ENCODE results near the gene ARL10. TPM values are rescaled to one million over a fixed set of nuclear protein-coding genes. Genes with fewer than 3 reads are reported as not detected.

Gene ARL10
- total RNA-seq, 1 experiment from 2014 or later, result 0.05 TPM

DNA sequence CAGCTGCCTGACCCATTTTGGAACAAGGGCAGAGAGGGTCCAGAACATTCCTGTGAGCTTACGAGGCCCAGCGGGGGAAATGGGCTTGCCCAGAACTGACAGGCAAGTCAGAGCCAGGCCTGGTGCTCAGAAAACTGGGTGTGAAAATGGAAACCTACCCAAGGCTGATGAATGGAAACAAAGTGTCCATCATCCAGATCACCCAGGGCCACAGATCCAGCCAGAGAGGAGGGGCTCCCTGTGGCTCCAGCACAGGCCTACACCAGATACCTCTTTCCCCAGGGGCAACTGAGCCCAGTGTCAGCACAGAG lies 47.9 kb downstream of the ARL10 start (continued):
- TF ChIP-seq, protein P1, sequence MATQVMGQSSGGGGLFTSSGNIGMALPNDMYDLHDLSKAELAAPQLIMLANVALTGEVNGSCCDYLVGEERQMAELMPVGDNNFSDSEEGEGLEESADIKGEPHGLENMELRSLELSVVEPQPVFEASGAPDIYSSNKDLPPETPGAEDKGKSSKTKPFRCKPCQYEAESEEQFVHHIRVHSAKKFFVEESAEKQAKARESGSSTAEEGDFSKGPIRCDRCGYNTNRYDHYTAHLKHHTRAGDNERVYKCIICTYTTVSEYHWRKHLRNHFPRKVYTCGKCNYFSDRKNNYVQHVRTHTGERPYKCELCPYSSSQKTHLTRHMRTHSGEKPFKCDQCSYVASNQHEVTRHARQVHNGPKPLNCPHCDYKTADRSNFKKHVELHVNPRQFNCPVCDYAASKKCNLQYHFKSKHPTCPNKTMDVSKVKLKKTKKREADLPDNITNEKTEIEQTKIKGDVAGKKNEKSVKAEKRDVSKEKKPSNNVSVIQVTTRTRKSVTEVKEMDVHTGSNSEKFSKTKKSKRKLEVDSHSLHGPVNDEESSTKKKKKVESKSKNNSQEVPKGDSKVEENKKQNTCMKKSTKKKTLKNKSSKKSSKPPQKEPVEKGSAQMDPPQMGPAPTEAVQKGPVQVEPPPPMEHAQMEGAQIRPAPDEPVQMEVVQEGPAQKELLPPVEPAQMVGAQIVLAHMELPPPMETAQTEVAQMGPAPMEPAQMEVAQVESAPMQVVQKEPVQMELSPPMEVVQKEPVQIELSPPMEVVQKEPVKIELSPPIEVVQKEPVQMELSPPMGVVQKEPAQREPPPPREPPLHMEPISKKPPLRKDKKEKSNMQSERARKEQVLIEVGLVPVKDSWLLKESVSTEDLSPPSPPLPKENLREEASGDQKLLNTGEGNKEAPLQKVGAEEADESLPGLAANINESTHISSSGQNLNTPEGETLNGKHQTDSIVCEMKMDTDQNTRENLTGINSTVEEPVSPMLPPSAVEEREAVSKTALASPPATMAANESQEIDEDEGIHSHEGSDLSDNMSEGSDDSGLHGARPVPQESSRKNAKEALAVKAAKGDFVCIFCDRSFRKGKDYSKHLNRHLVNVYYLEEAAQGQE (IDR thresholded peaks at IDR 0.05; ENCODE audit: low read depth), result no peak
- TF ChIP-seq POLR2A (IDR thresholded peaks at IDR 0.05; ENCODE audit: borderline replicate concordance, extremely low read depth, insufficient read depth, insufficient read length), result no peak
- no peak for TF ChIP-seq EZH2 (IDR thresholded peaks at IDR 0.05)
- no peak for TF ChIP-seq SRF (IDR thresholded peaks at IDR 0.05; ENCODE audit: low read depth)
- no peak for TF ChIP-seq POLR2AphosphoS5 (IDR thresholded peaks at IDR 0.05; ENCODE audit: low read depth, low read length)
- TF ChIP-seq ELF1 (IDR thresholded peaks at IDR 0.05; ENCODE audit: borderline replicate concordance, low read depth), result no peak
- no peak for TF ChIP-seq YY1 (IDR thresholded peaks at IDR 0.05; ENCODE audit: extremely low read depth, insufficient replicate concordance, low read depth, low read length)
- TF ChIP-seq CEBPB (IDR thresholded peaks at IDR 0.05; ENCODE audit: low read depth), result no peak

DNA sequence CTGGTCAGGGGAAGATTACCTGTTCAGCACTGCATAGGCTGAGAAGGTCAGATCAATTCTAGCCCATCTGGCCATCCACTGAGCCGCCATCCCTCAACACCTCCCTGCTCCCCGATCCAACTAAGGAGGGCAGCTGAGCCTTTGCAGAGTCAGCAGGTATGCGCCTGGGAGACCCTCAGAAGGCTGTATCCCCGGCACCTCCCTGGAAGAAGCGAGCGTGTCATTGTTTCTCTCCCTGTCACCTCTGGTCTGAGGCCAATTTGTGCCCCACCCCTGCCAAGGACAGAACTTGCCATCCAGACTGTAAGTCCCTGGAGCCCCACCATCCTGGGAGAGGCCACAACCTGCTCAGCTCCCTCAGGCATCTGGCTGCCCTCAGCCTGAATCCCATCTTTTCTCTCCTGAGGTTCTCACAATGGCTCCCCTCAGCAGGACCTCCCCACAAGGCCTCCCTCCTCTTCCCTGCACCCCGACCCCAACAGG lies 48.5 kb downstream of the ARL10 start:
- Histone ChIP-seq H3K27me3 (ENCODE audit: insufficient read depth, low read length) (no peaks in the 10 kb centered on the region), H2AFZ (ENCODE audit: low read depth, low read length, poor library complexity, severe bottlenecking) (no peak overlapping the region), H3K4me3 (replicated peaks in 1 of 2; ENCODE audit: low read depth in 1 of 2, low read length in 2 of 2) (no peak overlapping the region), H3K9me3 (ENCODE audit: control insufficient read depth in 1 of 2, insufficient read depth in 1 of 2, low read depth in 1 of 2, low read length in 2 of 2) (no peaks in the 10 kb centered on the region), H3K36me3 (ENCODE audit: control insufficient read depth in 1 of 2, insufficient read depth in 2 of 2, low read length in 2 of 2) (peaks cover 0 to 1% of the 10 kb centered on the region in 2 experiments; a peak in 3 of 4 replicates), H3K9me2 (ENCODE audit: insufficient read depth) (no peaks in the 10 kb centered on the region), H3K27ac (ENCODE audit: low read depth, low read length) (no peak overlapping the region), H3K79me2 (ENCODE audit: insufficient read depth, low read length) (peaks cover 22% of the 10 kb centered on the region), H3K9ac (ENCODE audit: low read length) (no peak overlapping the region), H3K4me1 (ENCODE audit: control insufficient read depth in 1 of 2, insufficient read depth in 2 of 2, low read length in 2 of 2) (peaks cover 22 to 44% of the 10 kb centered on the region in 2 experiments), H4K20me1 (ENCODE audit: insufficient read depth) (no peaks in the 10 kb centered on the region), H3K4me2 (ENCODE audit: low read length) (no peak overlapping the region)
- CTCF ChIA-PET, result no interaction called here
- ATAC-seq, result no peak
- RAD21 ChIA-PET (ENCODE audit: low non-redundant PET in 1 of 2, low total read pairs in 2 of 2, uncharacterized antibody in 2 of 2, unreplicated experiment in 2 of 2), result no interaction called here
- DNase-seq (ENCODE audit: low read depth, low spot score), result no peak
- intact Hi-C loops (cut with micrococcal nuclease), result loop anchor here (2.0 kb wide), 1 partner anchor 123 kb away; the partner anchor contains the start of gene RNF44
- no peak for TF ChIP-seq SRF (IDR thresholded peaks at IDR 0.05; ENCODE audit: low read depth)
- TF ChIP-seq, protein P2, sequence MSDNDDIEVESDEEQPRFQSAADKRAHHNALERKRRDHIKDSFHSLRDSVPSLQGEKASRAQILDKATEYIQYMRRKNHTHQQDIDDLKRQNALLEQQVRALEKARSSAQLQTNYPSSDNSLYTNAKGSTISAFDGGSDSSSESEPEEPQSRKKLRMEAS (IDR thresholded peaks at IDR 0.05), result no peak
- no peak for TF ChIP-seq EGR1 (IDR thresholded peaks at IDR 0.05; ENCODE audit: low read depth)
- POLR2A ChIA-PET, result no interaction called here
- BruUV-seq (replicated peaks), result no TSS peak
